IPS-18c (cell line): Measurements from ENCODE around the gene DMRTB1.

Experiments
- H3K4me3 ChIP-seq: 2 replicates; pipeline ENCODE4 v1.7.0; 2013; ENCODE audit warnings: low read depth, mild to moderate bottlenecking, low read length, moderate library complexity; ENCODE audit not compliant: insufficient read depth
- H3K9me3 ChIP-seq: one replicate; pipeline ENCODE4 v1.6.1; 2013; ENCODE audit warnings: mild to moderate bottlenecking, low read length, moderate library complexity; ENCODE audit not compliant: control insufficient read depth, insufficient read depth

Gene DMRTB1

GRCh38 chr1:53455364-53455991, 3.7 kb upstream of the DMRTB1 start:
- H3K9me3 ChIP-seq, result no peaks in the 10 kb centered on the region
- H3K4me3 ChIP-seq, result no peak overlapping the region; the same call in 1 of the 2 replicates

DNA sequence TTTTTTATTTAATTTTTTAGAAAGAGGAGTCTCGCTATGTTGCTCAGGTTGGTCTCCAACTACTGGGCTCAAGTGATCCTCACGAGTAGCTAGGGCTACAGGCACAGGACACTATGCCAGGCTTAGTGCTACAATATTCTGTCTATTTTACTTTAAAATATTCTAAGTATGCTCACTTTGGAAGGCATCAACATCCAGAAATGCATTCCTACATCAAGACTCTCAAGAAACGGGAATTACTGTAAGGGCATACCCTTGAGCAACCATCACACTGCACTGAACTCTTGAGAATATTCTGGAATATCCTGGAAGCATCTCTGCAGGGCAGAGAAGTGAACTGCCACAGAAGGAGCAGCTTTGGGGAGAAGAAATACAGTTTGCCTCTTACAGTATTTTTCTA, 565 bp upstream of the DMRTB1 start:
- no peaks in the 10 kb centered on the region for H3K9me3 ChIP-seq
- no peak overlapping the region for H3K4me3 ChIP-seq

DNA sequence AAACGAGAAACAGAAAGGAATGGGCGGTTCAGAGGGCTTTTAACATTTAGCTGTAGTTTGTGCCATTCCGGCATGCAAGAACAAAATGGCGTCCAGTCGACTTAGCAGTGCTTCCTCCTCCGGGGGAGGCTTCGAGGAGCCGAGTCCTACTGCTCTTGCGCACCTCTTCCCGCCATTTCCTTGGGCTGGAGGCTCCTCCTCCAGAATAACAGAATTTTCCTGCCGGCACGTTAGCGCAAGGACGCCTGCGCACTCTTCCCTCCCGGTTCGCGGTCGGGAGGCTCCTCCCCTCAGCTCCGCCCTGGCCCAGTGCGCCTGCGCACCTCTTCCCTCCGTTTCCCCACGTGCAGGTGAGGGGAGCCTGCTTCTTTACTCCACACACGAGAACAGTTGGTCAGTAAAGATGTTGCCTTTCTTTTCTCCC, 1.0 kb downstream of the DMRTB1 start:
- Histone ChIP-seq H3K9me3 (no peaks in the 10 kb centered on the region), H3K4me3 (no peak overlapping the region)

DNA sequence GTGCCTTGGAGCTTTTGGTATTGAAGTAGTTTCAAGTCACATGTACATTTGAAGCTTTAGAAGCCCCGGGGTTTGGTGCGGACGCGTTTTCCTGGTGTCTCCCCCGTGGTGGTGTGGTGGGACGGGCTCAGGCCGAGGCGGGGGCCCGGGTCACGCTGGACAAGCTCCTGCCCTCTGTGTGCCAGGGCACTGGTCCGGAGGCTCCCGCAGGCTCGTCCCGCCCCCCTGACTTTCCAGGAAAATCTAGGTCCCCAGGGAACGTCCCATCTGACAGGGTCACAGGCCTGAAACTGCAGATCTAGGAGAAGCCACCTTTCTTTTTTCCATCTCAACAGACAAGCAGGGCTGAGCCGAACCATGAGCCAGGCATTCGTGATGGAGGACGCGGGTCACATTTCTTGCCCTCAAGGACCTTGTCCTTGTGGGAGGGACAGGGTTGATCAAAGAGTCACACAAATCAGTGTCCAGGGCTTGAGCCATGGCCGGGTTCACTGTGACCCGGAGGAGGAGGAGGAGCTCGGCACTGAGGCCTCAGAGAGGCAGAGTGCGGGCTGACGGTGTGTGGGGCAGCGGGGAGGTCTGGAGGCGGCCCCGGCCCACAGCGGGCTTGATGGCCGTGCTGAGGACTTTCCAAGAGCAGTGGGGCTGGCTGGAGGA, 1.6 kb downstream of the DMRTB1 start:
- no peak overlapping the region for H3K4me3 ChIP-seq
- no peaks in the 10 kb centered on the region for H3K9me3 ChIP-seq

DNA sequence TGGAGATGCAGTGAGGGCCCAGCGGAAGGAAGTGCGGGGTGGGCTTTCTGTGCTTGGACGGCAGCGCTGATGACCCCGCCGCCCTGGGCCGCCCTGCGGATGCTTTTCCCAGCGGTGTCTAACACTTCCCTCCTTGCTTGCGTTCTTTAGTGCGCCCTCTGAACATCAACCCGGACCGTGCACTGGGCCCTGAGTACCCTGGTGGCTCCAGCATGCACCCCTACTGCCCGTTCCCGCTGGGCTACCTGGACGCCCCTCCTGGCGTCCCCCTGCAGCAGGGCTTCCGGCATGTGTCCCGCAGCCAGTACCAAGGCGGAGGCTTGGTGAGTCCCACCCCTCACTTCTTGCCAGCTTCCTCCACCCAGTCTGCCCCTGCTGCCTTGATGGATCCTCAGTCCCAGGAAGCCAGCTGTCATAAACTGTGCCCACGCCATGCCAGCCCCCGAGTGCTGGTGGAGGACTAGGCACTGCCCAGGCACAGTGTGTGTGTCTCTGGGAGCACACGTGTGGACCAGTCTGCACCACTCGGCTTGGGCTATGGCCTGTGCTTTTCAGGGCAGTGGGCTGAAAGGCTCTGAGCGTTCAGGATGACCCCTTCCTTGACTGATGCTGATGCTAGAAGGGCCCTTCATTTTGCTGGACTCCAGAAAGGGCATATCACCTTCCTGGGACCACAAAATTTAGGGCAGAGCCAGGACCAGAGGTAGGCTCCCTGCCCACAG, 2.3 kb downstream of the DMRTB1 start:
- H3K4me3 ChIP-seq, result no peak overlapping the region

GRCh38 chr1:53462193-53462592, 3.0 kb downstream of the DMRTB1 start:
- no peak overlapping the region for H3K4me3 ChIP-seq

More for the DNA sequence above, 2.3 kb downstream of the DMRTB1 start:
- H3K9me3 ChIP-seq, result no peaks in the 10 kb centered on the region

DNA sequence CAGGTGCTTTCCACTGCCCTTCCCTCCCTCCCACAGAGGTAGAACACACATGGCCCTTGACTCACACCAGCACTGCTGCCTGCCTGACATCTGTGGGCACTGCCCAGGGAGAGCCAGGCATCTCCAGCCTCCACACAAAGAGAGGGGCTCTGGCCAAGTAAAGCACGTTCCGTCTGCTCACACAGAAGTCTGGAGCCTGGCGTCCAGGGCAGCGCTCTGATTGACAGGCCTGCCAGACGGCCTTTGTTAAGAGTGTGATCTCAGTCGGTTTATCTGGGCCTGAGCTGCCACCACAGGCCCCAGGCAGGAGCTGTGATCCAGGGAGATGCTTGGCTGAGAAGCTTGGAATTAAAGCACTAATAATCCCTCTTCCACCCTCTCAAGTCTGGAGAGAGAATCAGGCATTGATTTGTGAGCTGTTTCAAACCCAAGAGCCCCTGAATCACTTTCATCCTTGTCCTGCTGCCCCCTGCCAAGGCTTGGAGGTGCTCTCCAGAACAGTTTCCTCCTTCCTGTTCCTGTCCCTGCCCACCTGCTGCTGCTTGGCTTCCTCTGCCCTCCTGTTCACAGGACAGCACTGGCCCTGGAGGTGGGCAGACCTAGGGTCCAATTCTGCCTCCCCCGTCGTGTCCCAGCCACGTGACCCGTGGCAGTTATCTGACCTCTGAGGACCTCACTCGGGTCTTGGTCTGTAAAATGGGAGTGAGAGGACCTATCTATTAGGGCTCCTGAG, 3.7 kb downstream of the DMRTB1 start:
- Histone ChIP-seq H3K9me3 (no peaks in the 10 kb centered on the region), H3K4me3 (no peak overlapping the region)

More at GRCh38 chr1:53462193-53462592, 3.0 kb downstream of the DMRTB1 start:
- H3K9me3 ChIP-seq, result no peaks in the 10 kb centered on the region

- Histone ChIP-seq H3K4me3 (no peak overlapping the region), H3K9me3 (no peaks in the 10 kb centered on the region)
Measured at GRCh38 chr1:53463961-53464899, 5.0 kb downstream of the DMRTB1 start.

- no peak overlapping the region for H3K4me3 ChIP-seq
- no peaks in the 10 kb centered on the region for H3K9me3 ChIP-seq
Measured at GRCh38 chr1:53465023-53465957, 6.1 kb downstream of the DMRTB1 start.

GRCh38 chr1:53467391-53467790, 8.2 kb downstream of the DMRTB1 start:
- no peaks in the 10 kb centered on the region for H3K9me3 ChIP-seq
- no peak overlapping the region for H3K4me3 ChIP-seq

GRCh38 chr1:53468374-53468773, 9.2 kb downstream of the DMRTB1 start:
- H3K9me3 ChIP-seq, result no peaks in the 10 kb centered on the region
- no peak overlapping the region for H3K4me3 ChIP-seq

DNA sequence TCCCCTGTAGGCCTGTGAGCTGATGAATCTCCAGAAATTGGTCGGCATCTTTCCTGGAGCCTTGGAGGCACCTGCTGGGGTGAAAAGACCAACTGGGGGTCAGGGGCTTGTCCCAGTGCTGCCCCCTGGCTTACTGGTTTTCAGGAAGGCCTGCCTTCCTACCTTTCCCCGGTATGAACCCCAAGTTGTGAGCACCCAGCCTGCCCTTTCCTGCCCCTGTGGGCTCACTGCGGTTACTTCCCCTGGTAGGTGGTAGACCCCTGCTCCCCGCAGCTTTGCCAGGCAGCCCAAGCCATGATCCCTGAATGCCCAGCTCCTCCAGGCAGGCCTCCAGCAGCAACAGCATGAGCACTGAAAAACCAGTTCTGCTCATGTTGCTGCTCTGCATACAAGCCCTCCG, 10.2 kb downstream of the DMRTB1 start:
- Histone ChIP-seq H3K4me3 (no peak overlapping the region), H3K9me3 (no peaks in the 10 kb centered on the region)

- H3K4me3 ChIP-seq, result no peak overlapping the region
- no peaks in the 10 kb centered on the region for H3K9me3 ChIP-seq
Measured at GRCh38 chr1:53470155-53470554, 11.0 kb downstream of the DMRTB1 start.

DNA sequence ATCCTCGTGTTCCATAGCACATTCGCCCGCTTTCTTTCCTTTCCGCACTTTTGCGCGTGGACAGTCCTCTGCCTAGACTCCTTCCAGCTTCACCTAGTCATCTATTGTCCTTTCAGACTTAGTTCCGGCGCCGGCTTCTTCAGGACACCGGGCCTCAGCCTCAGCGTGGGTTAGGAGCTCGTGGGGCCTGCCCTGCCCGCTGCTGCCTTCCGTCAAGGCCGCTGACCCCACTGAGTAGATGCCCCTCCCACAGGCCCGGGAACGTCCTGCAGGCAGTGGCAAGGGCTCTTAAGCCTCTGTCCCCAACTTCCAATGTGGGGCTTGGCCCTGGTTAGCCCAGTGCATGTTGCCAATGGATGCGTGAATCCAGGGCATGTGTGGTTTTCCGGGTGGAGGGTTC, 11.4 kb downstream of the DMRTB1 start:
- Histone ChIP-seq H3K9me3 (no peaks in the 10 kb centered on the region), H3K4me3 (no peak overlapping the region)

DNA sequence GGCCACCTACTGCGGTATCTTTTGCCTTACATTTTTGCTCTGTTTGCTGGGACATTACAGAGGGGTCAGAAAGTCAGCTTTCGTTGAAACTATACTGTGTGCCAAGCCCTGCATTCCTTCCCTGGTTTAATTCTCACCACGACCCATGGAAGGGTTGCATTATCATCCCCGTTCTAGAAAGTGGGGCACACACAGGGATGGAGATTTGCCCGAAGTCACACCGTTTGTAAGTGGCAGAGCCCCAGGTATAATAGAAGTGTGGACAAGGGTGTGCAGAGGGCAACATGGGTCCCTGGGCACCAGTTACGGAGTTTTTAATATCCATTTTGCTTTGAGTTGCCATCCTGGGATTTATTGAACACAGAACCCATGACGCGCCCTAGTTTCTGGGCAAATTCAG, 11.8 kb downstream of the DMRTB1 start:
- Histone ChIP-seq H3K4me3 (no peak overlapping the region; the same call in 1 of the 2 replicates), H3K9me3 (no peaks in the 10 kb centered on the region)

GRCh38 chr1:53473463-53473862, 14.3 kb downstream of the DMRTB1 start:
- Histone ChIP-seq H3K4me3 (no peak overlapping the region), H3K9me3 (no peaks in the 10 kb centered on the region)
